ENCODE results near the gene MORC2.
A peak's percentile ranks its signal among the peaks of the same experiment; 100 is the strongest.

MORC2 gene

DNA sequence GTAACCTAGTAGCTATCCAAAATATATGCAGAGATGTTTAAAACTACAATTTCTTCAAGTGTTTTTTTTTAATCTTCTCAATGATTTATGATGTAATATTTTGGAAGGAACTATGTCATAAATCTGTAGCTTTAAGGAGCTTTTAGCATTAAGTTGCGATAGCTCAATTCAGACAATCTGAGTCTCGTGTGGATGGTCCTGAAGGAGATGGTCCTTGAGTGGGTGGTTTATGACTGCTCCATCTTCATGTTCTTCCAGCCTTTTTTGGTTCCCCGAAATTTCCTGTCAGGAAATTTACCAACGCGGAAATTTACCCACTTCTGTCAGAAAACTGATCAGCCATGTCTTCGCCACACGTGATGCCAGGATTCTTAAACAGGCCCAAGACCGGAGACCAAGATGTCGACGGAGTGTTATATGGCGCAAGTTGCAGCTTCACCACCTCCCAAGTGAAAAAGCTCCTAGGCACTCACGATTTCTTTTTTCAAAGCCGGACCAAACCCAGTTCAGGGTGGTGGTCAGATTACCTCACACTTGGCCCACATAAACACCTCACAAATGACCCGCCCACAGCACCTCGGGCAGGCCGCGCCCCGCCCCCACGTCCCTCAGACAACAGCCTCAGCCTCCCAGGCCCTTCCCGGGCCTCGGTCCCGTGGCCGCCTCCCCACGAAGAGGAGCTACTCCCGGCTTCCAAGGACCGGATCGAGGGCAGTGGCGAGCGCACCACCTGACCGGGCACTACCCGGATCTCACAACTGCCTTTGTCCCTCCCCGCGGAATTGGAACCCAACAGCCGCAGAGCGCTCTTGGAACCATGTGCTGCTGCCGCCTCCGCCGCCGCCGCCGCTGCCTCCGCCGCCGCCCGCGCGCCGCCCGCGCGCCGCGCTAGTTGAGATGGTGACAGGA is at the start of gene MORC2:
TSS of gene MORC2 (minus strand) at position 760 of the 909 bp plus-strand sequence. CDS start 885 bp downstream, outside the sequence.
- peak; percentile 9 for DNase-seq (ENCODE audit: low read depth)

DNA sequence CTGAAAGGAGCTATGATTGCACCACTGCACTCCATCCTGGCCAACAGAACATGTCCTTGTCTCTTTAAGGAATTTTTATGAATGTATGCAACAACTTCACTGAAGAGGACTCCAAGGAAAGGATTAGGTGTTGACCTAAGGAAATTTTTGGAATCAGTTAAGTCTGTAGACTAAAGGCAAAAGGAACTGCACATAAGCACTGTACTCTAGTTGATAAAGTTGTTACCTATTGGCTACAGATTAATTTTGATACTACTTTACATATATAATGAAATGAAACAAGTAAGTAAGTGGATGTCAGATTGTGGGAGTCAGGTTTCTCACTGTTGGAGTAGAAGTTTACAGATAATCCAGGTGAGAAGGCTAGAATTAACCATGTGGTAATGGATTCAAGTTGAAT is 37.0 kb upstream of the MORC2 start:
- no peak for DNase-seq (ENCODE audit: low read depth)

DNA sequence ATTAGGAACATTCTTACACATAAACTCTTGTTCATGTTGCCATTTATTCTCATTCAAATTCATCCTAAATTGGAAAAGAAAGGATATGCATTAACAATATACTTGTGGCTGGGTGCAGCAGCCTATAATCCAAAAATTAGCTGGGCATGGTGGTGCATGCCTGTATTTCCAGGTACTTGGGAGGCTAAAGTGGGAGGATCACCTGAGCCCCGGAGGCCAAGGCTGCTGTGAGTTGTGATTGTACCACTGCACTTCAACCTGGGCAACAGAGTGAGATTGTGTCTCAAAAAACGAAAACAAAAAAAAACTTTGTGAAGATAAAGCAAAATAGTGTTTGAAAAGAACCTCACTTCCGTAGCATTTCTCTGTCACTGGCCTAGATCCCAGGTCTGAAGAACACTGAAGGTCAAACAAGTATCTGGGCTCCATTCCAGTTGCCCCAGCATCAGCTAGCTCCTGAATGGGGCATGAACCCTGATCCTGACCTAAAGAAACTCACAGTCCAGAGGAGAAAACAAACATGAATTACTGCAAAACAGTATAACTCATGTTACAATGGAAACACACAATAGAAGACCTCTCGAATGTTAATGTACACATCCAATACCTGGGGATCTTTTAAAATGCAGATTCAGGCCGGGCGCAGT is 32.7 kb upstream of the MORC2 start:
- DNase-seq (ENCODE audit: low read depth) = no peak

DNA sequence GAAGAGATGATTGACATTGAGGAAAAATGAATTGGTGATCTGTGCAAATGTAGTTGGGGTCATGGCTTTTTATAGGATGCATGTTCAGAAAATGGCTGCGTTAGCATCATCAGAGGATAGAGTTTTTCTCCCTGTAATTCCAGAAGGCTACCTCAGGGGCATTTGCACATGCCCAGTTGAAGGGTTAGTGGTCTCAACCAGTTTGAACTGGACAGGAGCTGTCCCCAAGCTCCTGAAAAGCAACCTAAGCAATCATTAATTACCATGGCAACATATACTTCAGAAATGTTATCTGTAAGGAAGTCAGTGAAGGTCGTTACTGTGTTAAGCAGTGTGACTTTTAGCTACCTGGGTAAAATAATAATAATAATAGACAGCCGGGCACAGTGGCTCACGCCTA is 29.8 kb upstream of the MORC2 start:
- no peak for DNase-seq (ENCODE audit: low read depth)

DNA sequence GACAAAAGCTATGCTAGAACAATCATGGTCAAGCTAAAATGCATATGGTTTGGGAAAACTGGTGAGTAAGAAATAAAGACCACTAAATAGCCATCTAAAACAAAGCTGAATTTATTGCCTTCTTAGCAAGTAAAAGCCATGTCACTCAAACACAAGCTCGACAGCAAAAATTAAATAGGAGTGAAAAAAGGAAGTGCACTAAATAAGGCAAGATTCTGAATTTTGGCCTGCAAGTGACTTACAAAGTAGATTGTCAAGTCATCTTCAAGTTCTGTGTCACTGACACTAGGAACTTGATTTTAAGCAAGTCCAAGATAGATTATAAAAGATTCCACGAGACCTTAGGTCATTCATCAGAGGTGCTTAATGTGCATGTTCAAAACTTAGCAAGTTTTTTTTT is 27.9 kb upstream of the MORC2 start:
- no peak for DNase-seq (ENCODE audit: low read depth)

DNA sequence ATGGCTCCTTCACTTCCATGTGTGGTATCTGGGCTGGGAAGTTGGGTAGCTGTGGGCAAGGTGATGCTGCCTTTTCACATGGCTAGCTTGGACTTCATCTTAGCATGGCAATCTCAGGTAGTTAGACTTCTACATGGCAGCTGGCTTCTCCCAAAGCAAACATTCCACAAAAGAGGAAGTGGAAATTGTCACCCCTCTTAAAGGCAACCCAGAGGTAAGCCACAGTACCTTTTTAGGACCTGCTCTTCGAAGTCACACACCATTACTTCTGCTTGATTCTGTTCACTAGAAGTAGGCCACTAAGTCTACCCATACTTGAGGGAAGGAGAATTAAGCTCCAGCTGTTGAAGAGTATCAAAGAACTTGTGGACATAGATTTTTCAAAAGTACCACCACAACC is 26.4 kb upstream of the MORC2 start:
- DNase-seq (ENCODE audit: low read depth) = no peak

DNA sequence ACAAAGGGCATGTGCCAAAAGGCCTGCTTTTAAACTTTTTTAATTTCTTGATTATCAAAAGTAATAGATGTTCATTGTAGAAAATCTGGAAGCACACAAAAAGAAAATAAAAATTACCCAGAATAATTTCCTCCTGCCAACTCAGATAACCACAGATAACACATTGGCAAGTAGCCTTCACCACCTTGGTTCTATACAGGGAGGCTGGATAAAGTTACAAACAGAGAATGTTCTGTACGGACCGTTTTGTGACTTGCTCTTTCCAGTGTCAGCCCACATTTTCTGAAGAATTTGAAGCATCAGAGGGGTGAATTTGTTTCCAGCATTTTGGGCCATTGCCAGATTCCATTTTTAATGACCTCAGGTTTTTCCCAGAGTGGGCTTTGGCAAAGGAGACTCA is 24.0 kb upstream of the MORC2 start:
- DNase-seq (ENCODE audit: low read depth) = no peak

DNA sequence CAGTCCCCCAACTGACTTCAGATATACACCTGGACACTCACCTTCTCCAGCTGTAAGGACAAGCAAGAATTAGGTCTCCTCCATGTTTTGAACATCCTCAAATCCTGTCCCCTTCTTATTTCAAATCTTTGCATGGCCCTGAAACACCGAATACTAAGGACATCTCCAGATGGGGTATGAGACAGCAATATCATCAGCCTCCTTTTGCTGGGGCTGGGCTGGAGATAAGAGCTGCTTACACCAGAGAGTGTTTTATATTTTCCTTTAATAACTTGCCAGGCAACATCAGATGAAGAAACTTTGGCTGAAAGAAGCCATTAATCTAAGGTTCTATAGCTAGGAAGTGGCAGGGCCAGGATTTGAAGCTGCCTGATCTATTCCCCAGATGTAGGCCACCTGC is 22.1 kb upstream of the MORC2 start:
- no peak for DNase-seq (ENCODE audit: low read depth)

DNA sequence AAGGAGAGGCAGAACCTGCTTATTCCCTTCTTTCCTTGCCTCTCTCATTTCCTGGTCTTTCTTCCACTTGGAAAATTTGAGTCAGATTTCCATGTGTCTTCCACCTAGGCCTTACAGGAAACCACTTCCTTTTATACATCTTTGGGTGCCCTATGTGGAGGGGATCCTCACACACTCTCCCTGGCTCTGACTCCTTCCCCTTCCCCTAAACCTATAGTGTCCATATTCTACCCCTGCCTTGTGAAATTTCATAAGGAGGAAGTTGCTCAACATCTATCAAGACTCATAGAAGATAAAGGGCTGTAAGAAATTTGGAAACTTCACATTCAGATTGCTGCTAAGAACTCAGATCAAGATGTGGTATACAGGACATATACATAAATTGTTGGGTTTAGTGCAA is 20.9 kb upstream of the MORC2 start:
- DNase-seq (ENCODE audit: low read depth) = no peak

DNA sequence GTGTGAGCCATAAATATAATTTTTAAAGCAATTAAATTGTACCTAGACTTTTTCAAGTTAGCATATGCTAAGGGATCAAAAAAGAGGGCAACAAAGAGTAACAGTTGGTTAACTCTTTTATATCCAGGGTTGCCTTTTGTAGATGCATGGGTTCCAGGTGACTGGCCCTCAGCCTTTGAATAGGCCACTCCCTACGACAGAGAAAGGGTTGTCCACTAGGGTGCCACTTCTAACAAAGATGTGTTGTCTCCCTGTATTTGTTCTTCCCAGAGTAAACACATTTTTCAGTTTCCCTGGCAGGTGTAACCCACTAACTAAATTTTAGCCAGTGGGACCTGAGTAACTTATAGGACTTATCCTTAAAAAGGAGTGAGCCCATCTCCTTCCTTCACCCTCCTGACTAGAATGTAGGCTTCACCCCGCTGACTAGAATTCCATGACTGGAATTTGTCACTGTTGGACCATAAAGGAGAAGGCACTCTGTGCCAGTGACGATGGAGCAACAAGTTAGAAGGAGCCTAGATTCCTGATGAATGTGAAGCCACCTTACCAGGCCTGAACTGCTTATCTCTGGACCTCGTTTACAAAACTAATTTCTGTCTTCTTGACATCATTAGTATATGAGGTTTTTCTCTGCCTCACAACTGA is 17.1 kb upstream of the MORC2 start:
- no peak for DNase-seq (ENCODE audit: low read depth)

DNA sequence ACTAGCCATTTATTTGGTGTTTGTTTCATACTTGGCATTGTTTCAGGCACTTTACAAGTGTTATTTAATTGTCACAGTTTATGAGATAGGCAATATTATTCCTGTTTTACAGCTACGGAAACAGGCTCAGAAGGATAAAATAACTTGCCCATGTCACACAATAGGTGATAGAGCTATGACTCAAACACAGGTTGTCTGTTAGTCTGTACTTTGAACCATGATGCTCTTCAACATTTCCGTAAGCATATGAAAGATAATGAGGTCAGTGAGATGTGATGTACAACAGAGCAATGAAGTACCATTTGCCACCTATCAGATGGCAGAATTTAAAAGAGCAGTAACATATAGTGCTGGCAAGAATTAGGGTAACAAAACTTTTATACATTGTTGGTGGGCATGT is 15.7 kb upstream of the MORC2 start:
- no peak for DNase-seq (ENCODE audit: low read depth)

DNA sequence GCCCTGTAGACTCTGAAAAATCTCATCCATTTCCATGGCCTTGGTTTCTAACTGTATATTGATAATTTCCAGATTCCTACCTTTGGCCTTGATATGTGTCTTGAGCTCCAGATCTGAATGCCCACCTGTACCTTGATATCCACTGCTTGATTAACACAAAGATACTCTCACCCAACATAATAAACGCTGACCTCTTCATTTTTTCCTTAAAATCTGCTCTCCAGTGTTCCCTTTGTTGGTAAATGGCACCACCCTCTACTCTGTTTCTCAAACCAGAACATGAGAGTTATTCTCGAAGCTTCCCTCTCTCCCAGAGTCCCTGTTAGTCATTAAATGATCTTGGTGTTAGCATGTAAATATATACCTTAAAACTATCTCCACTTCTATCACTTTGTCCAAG is 13.9 kb upstream of the MORC2 start:
- no peak for DNase-seq (ENCODE audit: low read depth)

DNA sequence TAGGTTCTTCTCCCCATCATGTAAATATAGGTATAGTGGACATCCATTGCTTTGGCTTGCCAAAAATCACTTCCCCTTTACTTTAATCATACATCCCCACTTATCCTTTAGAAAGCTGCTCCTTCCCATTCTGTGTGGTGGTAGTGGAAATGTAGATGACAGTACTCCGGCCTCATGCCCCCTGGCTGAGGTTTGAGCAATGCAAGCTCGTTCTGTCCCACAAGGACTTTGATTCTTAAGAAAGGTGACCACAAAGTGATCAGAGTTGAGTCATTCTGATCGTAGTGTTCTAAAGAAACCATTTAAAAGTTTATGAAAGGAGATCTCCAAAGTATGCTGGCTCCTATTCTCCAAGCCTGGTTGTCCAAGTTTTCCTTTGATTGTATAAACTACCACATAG is 11.4 kb upstream of the MORC2 start:
- no peak for DNase-seq (ENCODE audit: low read depth)

DNA sequence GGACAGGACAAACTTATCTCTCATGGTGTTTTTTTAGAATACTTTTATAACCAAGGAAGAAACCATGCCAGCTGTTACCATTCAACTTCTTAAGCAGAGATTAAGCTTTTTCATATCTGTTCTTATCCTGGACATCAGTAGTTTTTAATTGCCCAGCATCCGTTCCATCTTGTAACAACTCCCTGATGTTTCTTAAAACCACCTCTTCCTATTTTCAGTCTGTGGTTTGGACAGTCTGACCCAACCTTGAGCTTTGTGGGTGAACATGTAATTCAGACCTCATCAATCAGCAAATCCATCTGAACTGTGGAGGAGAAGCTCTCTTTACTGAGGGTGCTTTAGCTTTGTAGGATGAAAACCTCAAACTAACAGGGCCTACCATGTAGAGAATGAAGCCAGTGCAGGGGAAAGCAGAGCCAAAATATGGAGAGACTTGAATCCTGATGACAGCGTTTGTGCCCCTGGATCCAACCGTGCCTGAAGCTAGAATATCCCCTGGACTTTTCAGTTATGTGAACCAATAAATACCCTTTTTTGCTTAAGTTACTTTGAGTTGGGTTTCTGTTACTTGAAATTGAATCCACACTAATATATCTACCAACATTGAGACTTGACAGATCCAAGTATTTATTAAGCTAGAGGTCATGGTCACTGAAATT is 9.9 kb upstream of the MORC2 start:
- DNase-seq (ENCODE audit: low read depth) = no peak

DNA sequence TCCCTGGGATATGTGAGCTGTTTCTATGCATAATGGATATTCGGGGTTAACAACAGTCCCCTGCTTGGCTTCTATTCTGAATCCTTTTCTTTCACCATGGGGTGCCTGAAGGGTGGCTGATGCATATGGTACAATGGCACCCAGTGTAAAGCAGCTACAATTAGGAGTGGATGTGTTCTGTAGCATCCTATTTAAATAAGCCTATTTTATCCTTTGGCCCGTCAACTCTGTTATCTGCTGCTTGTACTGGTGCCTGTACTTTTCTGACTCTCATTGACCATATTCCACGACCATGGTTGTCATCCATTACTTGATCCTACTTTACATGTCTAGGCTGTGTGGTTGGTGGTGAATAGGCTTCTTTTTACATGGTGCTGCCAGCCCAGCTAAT is 1.8 kb upstream of the MORC2 start:
- no peak for DNase-seq (ENCODE audit: low read depth)

DNA sequence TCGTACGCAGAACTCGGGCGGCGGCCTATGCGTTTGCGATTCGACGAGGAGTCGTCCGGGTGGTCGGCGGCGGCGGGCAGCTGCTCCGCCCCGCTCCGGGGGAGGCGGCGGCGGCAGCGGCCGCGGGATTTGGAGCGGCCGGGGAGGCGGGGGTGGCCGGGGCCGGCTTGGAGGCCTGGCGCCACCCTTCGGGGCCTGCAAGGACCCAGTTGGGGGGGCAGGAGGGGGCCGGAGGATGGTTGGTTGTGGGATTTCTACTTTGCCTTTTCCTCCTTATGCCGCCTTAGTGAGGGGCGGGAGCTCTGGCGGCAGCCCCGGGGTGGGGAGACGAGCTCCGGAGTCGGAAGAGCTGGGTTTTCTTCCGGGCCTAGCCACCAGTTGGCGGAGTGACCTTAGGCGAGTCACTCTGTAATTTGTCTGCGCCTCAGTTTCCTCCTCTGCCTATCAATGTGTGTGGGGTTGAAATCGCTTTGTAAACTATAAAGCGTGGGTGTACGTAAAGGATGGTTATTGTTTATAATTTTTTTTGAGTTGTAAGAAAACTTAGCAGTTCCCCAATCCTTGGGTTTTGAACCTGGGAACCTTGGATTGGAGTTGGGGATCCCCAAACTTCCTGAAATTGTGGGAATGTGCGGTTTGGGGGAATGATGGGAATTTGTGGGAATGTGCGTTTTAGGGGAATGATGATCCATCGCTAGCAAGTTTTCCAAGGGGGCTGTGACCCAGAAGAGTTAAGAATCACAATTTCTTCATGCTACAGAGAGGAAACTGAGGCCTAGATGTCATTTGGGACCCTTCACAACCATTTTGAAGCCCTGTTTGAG is 1.2 kb upstream of the MORC2 start:
- DNase-seq (ENCODE audit: low read depth) = peak; percentile 10

DNA sequence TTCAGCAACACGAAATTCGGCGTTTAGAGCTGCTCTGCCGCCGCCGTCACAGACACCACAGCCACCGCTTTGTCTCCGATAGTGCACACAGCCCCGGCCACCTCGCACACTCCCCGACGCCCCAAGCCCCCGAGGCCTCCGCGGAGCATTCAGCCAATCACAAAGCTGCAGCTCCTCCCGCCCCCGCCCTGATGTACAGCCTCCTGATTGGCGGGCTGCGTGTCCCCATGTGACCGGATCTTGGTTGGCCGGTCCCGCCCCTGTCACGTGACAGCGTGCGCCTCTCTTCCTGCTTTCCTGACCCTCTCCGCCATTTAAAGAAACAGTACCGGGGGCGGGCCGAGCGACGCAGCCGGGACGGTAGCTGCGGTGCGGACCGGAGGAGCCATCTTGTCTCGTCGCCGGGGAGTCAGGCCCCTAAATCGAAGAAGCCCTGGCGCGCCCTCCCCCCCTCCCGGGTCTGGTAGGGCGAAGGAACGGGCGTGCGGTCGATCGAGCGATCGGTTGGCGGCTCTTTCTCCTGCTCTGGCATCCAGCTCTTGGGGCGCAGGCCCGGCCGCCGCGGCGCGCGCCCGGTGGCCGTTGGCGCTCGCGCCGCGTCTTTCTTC is 454 bp upstream of the MORC2 start, which contains the start of gene TUG1:
TSS of gene TUG1 (plus strand) at position 342 of the 608 bp plus-strand sequence.
- DNase-seq (ENCODE audit: low read depth) = peak; percentile 96

DNA sequence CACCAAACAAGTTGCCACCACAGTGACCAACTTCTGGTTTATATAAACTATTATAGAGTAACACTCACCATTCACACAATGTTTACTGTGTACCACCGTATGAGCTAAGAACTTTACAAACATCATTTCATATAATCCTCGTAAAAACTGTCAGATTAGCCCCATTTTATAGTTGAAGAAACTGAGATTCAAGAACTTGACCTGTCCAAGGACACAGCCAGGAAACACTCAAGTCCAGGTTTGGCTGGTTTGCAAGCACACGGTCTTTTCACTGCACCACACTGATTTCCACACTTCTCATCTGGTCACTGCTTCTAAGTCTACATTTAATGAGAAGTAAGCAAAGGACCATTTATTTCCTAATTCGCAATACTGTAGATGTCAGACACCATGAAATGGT is 3.7 kb downstream of the MORC2 start:
- no peak for DNase-seq (ENCODE audit: low read depth)

DNA sequence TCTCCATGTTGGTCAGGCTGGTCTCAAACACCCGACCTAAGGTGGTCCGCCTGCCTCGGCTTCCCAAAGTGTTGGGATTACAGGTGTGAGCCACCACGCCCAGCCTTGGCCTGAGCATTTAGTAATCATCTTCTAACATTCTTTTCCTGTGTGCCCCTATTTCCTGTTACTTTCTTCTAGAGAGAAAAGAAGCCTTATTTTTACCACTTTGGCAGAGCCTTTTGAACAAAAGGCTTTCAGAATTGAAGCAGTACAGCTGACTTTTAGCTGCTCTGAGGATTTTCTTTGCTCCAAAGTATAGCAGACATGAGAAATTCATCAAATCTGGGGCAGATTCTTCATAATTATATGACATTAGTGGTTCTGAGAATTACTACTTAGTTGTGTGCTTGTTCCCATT is 13.4 kb downstream of the MORC2 start:
- DNase-seq (ENCODE audit: low read depth) = no peak

DNA sequence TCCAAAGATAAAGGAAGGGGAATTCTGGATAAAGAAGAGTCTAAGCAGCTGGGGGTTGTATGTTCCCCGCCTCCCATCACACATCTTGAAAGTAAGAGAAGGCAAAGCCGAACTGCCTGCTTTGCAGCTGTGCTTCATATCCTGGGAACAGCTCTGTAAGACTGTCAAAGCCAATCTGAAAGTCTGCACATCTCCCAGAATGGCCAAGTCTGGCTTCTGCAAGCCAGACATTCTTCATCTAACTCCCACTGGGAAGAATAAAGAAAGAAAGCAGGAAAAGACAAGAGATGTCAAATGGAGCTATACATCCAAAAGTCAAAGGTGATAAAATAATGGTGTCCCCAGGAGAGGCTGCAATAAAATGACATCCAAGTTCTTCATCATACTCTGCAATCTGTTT is 15.4 kb downstream of the MORC2 start:
- DNase-seq (ENCODE audit: low read depth) = no peak
